Measurements from ENCODE around the gene CWC27.

Gene CWC27

GRCh38 chr5:65067147-65067506 is 298.4 kb downstream of the CWC27 start:
- DNase-seq, result no peak
